IMR-90 (cell line): ENCODE measurements around the gene TNRC6C.

Experiments
- CTCF ChIP-seq: conservative IDR thresholded peaks from 2 replicates; pipeline ENCODE4 v1.5.1; 2012; ENCODE audit warnings: mild to moderate bottlenecking, low read depth, low read length, improper control_type of control experiment
- ELK1 ChIP-seq: fragments of 150-350 bp; IDR thresholded peaks from 2 replicates; pipeline ENCODE4 v1.6.1; 2016; ENCODE audit warnings: low read depth, mild to moderate bottlenecking, low read length, moderate library complexity, borderline replicate concordance
- MAFK ChIP-seq: IDR thresholded peaks from 2 replicates; pipeline ENCODE4 v1.6.1; 2012; ENCODE audit warnings: low read depth, low read length, improper control_type of control experiment
- MXI1 ChIP-seq: IDR thresholded peaks from 2 replicates; pipeline ENCODE4 v1.6.1; 2012; ENCODE audit warnings: low read depth, mild to moderate bottlenecking, low read length, moderate library complexity, borderline replicate concordance
- POLR2A ChIP-seq: IDR thresholded peaks from 2 replicates; pipeline ENCODE4 v1.6.1; 2012; ENCODE audit warnings: mild to moderate bottlenecking, low read depth, low read length
- RAD21 ChIP-seq: IDR thresholded peaks from 2 replicates; pipeline ENCODE4 v1.6.1; 2012; ENCODE audit warnings: low read length, improper control_type of control experiment

- no peak for TF ChIP-seq CTCF
- no peak for TF ChIP-seq MAFK
- no peak for TF ChIP-seq POLR2A
- TF ChIP-seq ELK1: no peak
- no peak for TF ChIP-seq RAD21
- no peak for TF ChIP-seq MXI1
Measured at GRCh38 chr17:78081551-78081950, 123.0 kb downstream of the TNRC6C start.
